ENCODE results near the gene SLC2A3.

DNA sequence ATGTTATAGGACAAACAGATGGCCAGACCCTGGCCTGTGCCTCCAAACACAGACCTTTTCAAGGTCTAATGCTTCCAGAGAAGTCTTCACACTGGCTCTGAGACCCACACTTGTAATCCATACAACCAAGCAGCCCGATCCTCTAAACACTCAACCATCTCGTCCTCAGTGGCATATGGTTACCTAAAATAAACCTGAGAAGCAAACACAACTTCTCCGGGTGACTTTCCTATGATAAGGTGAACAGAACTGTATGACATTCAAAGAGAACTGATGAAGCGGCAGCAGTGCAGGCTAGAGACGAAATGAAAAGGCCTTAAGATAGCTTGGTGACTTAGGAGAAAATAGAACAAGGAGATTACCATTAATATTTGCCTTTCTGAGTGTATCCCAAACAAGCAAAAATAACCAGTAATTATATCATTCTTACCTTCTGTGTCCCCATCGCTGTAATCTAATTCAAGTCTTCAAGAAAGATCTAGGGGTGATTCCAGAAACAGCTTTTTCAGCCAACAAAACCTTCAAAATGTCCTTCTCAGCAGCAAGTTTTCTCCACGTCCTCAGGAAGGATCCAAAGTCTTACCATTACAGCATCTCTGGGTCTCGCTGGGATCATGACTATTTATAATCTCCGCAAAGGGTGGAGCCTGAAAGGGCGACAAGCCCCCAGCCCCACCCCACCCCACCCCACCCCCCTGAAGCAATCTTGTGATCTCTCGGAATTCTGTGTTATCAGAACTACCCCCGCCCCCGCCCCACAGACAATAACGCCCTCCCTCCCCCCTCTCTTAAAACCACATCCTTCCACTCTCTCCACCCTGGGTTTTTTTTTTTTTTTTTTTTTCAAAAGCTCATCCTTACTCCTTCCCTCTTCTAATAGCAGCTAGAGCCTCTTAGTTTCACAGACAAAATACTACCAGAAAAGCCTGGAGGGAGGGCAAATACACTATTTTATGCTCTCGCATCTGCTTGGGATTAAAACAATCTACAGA, at the start of gene SLC2A3:
- TF ChIP-seq CTCF (IDR thresholded peaks at IDR 0.05) (no peak), ZFX (IDR thresholded peaks at IDR 0.05; ENCODE audit: borderline replicate concordance) (no peak)
